GM19468 (cell line): ENCODE measurements around the gene CDC25C.

Experiments
- ATAC-seq: cut with Tn5 transposase; IDR thresholded peaks from one replicate; pipeline ENCODE4 v1.9.1; 2021; ENCODE audit warnings: mild to moderate bottlenecking, moderate library complexity, moderate number of reproducible peaks; ENCODE audit not compliant: unreplicated experiment; ENCODE audit errors: extremely low read depth

CDC25C gene

GRCh38 chr5:138240650-138241385, 90.8 kb downstream of the CDC25C start:
- no peak for ATAC-seq

- no peak for ATAC-seq
Measured at GRCh38 chr5:138238034-138238433, 93.6 kb downstream of the CDC25C start.
